EH (cell line): ENCODE results near the gene FAM81B.
A peak's percentile ranks its signal among the peaks of the same experiment; 100 is the strongest.
"Not testable (repeated sequence)": the region's sequence is repeated elsewhere in the genome, so short reads cannot be mapped to it uniquely, and the experiment has no call there.

Experiments
- DNase-seq: peaks from one replicate; pipeline ENCODE4 v3.0.0-alpha.2; 2015; ENCODE audit warnings: low read depth

The FAM81B gene

GRCh38 chr5:95390812-95391492, at the start of gene FAM81B:
TSS of gene FAM81B (plus strand) at chr5:95391366. CDS start at chr5:95391390, 24 bp downstream.
- peak; percentile 10 for DNase-seq

DNA sequence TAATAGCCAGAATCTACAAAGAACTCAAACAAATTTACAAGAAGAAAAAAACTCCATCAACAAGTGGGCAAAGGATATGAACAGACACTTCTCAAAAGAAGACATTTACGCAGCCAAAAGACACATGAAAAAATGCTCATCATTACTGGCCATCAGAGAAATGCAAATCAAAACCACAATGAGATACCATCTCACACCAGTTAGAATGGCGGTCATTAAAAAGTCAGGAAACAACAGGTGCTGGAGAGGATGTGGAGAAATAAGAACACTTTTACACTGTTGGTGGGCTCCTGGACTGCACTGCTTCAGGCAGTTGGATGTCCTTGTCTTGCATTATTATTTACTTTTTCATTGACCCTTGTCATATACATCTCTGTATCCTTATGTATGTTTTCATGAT, 49.7 kb upstream of the FAM81B start:
- not testable (repeated sequence) for DNase-seq

GRCh38 chr5:95347506-95348120, 43.6 kb upstream of the FAM81B start:
- DNase-seq: no peak

GRCh38 chr5:95350631-95351030, 40.5 kb upstream of the FAM81B start:
- no peak for DNase-seq

DNA sequence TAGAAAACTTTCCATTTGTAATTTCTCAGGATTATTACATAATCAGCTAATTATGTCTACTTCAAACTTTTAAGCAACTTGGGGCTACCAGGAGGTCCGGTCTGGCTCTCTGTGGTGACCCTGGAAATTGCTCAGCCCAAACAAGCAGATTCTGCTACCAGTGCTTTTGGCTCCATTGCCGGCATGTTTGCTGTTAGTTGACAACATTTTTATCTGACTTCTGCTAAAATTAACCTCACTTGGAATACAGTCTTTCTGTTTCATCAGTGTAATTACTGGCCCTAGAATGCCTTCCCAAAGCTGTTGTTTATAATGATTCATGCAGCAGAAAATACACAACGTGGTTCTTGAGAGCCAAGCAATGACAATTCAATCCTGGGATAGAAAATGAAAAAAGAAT, 38.5 kb upstream of the FAM81B start:
- no peak for DNase-seq

GRCh38 chr5:95358320-95358719, 32.8 kb upstream of the FAM81B start:
- no peak for DNase-seq

DNA sequence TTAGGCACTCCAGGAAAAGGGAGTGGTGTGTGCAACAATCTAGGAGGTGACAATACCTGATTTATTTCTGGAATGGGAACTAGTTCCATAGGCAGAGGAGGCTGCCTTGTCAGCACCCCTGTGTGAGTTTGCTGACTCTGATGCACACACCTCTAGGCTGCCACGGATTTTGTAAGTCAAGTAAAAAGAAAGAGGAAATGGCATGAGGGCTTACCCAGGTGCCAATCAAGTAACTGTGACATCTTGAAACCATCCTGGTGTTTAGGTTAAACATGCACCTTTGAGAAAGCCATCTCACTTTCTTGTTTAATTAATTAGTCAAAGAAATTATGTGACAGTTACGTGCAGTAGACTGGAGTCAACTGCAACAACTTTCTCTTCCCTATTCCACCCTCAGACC, 32.3 kb upstream of the FAM81B start:
- DNase-seq: no peak

GRCh38 chr5:95360667-95361066, 30.5 kb upstream of the FAM81B start:
- DNase-seq: not testable (repeated sequence)

- DNase-seq: no peak
Measured at GRCh38 chr5:95365302-95366095, 25.7 kb upstream of the FAM81B start.

GRCh38 chr5:95369782-95370181, 21.4 kb upstream of the FAM81B start:
- no peak for DNase-seq

GRCh38 chr5:95374061-95374460, 17.1 kb upstream of the FAM81B start:
- DNase-seq: no peak

- DNase-seq: no peak
Measured at GRCh38 chr5:95375591-95375990, 15.6 kb upstream of the FAM81B start.

GRCh38 chr5:95379133-95379532, 12.0 kb upstream of the FAM81B start:
- no peak for DNase-seq

DNA sequence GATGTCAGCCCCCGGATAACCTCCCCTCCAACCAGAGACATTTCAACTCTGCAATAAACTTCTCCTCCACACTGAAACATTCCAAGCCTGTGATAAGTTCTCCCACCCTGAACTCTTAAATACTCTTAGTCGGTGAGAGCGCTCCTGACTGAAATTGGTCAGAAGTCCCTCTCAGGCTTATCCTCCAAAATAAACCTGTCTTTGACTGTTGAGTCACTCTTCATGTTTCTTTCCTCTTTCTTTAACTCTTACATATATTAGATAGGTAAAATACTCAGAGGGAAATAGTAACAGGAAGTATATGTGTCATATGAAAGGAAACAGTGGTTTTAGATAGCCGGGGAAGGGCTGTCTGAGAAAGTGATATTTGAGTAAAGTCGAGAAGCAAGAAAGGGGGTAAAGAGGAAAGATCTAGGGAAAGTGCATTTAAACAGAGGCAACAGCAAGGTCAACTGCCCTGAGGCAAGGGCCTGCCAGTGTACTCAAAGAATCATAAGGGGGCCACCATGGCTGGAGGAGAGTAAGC, 11.0 kb upstream of the FAM81B start:
- no peak for DNase-seq

DNA sequence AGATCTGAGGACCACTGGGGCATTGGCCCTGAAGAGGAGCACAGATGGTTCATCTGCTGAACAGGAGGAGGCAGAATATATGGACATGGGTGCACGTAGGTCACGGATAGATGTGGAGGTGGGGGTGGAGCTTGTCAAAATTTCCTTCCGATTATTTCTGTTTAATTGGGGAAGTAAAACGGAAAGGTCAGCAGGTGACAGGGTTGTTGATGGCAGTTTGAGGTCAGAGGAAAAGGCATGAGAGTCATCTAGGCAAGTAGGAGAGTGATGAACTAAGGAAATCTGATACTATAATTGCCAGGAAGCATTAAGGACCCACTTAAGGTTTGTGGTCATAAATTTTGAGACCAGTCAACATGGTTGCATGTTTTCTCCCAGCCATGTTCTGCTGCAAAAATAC, 8.4 kb upstream of the FAM81B start:
- DNase-seq: no peak

- DNase-seq: no peak
Measured at GRCh38 chr5:95384485-95385213, 6.5 kb upstream of the FAM81B start.

DNA sequence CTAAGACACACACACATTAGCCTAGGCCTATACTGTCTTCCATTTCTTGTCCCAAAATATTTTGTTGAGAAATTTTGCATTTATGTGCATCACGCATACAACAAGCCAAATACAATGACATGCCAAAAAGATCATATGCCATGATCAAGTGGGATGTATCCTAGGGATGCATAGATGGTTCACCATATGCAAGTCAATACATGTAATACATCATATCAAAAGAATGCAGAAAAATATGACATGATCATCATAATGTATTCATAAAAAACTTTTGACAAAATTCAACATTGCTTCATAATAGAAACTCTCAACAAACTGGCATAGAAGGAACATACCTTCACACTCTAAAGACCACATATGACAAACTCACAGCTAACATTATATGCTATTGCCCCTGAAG, 5.8 kb upstream of the FAM81B start:
- no peak for DNase-seq

DNA sequence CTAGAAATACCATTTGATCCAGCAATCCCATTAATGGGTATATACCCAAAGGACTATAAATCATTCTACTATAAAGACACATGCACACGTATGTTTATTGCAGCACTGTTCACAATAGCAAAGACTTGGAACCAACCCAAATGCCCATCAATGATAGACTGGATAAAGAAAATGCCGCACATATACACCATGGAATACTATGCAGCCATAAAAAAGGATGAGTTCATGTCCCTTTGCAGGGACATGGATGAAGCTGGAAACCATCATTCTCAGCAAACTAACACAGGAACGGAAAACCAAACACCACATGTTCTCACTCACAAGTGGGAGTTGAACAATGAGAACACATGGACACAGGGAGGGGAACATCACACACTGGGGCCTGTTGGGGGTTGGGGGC, 799 bp downstream of the FAM81B start:
- DNase-seq: not testable (repeated sequence)

DNA sequence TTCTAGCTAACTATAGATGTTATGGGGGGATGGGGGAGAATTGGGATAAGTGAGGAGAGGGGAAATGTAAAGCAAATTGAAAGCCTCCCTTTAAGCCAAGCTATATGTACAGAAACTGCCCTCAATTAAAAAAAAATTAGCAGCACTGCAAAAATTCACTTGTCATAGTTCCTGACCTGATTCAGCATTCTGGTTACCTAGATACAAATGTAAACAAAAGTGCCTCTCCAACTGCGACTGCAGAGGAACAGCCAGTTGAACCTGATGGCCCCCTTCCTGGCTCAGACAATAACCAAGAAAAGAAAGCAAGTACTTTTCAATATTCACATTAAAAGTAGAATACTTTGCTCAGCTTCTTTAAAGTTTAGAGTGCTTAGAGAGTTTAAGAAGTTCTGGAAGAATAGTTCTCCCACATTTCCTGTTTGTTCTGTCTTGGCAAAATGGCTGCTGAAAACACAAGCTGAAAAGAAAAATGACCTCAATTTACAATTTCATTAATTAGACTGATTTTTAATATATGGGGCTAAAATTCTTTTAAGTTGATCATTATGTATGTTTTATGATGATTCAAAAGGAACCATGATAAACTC, 1.5 kb downstream of the FAM81B start:
- DNase-seq: peak; percentile 2

GRCh38 chr5:95393279-95393678, 2.1 kb downstream of the FAM81B start:
- DNase-seq: no peak

GRCh38 chr5:95398989-95399388, 7.8 kb downstream of the FAM81B start:
- DNase-seq: no peak

DNA sequence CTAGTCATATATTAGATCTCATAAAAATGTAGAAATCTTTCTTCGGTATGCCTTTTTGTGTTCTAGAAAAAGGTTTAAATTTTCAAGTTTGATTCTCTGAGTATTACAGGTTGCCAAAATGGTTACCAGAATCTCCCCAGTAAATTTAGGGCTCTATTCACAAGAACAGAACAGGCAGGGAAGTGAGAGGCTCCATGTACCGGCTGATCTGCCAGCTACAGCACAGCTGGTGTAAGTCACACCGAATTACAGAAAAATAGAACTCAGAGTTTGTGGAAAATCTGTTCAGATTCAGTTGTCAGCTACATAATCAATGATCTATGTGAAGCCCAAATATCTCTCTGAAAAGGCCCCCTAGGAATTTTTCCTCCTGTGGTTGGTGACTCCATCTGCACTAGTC, 10.5 kb downstream of the FAM81B start:
- no peak for DNase-seq
